BJ (cell line): ENCODE results near the gene AUP1. TPM values are rescaled to one million over a fixed set of nuclear protein-coding genes. Genes with fewer than 3 reads are reported as not detected.

Experiments used
- polyA plus RNA-seq: library from polyadenylated mRNA; depleted of rRNA; stranded (reverse); fragments of >200 nt; gene quantifications from 2 replicates; pipeline ENCODE4 v1.2.3, GENCODE V29; 2011; rRNA removed

AUP1 gene
- polyA plus RNA-seq, 1 experiment, result 104 TPM

Other genes with a start within 250 kb of the AUP1 start
- gene SLC4A5, start 186.3 kb downstream of the AUP1 start, polyA plus RNA-seq, result 0.07 and 0.16 TPM in 2 replicates
- 136 and 193 TPM in 2 replicates for gene DCTN1, start 149.4 kb downstream of the AUP1 start, polyA plus RNA-seq
- gene C2orf81, start 108.1 kb downstream of the AUP1 start, polyA plus RNA-seq, result 0.18 and 0.67 TPM in 2 replicates
- gene WDR54, start 108.0 kb downstream of the AUP1 start, polyA plus RNA-seq, result 26.0 and 42.9 TPM in 2 replicates
- gene RTKN, start 87.8 kb downstream of the AUP1 start, polyA plus RNA-seq, result 8.3 and 12.4 TPM in 2 replicates
- gene INO80B, start 74.6 kb downstream of the AUP1 start, polyA plus RNA-seq, result 5.6 and 6.4 TPM in 2 replicates
- gene WBP1, start 71.3 kb downstream of the AUP1 start, polyA plus RNA-seq, result 55.7 and 92.0 TPM in 2 replicates
- gene MOGS, start 64.3 kb downstream of the AUP1 start, polyA plus RNA-seq, result 35.5 and 59.5 TPM in 2 replicates
- 38.9 and 41.2 TPM in 2 replicates for gene MRPL53, start 57.0 kb downstream of the AUP1 start, polyA plus RNA-seq
- gene CCDC142, start 46.7 kb downstream of the AUP1 start, polyA plus RNA-seq, result 4.5 and 6.2 TPM in 2 replicates
- 19.4 and 26.0 TPM in 2 replicates for gene TTC31, start 46.6 kb downstream of the AUP1 start, polyA plus RNA-seq
- gene LBX2, start 30.1 kb downstream of the AUP1 start, polyA plus RNA-seq, result 0.37 and 0.61 TPM in 2 replicates
- gene PCGF1, start 22.0 kb downstream of the AUP1 start, polyA plus RNA-seq, result 28.7 and 30.6 TPM in 2 replicates
- not detected in 2 replicates for gene TLX2, start 15.3 kb downstream of the AUP1 start, polyA plus RNA-seq
- gene DQX1, start 3.5 kb downstream of the AUP1 start, polyA plus RNA-seq, result 0.12 TPM in 1 of 2 replicates, not detected in the other
- 26.0 and 36.1 TPM in 2 replicates for gene HTRA2, start 227 bp upstream of the AUP1 start, polyA plus RNA-seq
- gene LOXL3, start 24.2 kb upstream of the AUP1 start, polyA plus RNA-seq, result 95.8 and 130 TPM in 2 replicates
- gene DOK1, start 25.0 kb upstream of the AUP1 start, polyA plus RNA-seq, result 19.8 and 28.7 TPM in 2 replicates
- gene M1AP, start 118.6 kb upstream of the AUP1 start, polyA plus RNA-seq, result 0.33 and 0.47 TPM in 2 replicates
- gene SEMA4F, start 124.5 kb upstream of the AUP1 start, polyA plus RNA-seq, result 8.4 and 10.2 TPM in 2 replicates